ENCODE results near the gene CCNK. TPM values are rescaled to one million over a fixed set of nuclear protein-coding genes. Genes with fewer than 3 reads are reported as not detected.

Gene CCNK
- polyA plus RNA-seq, 2 of the 4 experiments (the other 2 are of a cell fraction), result 22.7 to 46.6 TPM

DNA sequence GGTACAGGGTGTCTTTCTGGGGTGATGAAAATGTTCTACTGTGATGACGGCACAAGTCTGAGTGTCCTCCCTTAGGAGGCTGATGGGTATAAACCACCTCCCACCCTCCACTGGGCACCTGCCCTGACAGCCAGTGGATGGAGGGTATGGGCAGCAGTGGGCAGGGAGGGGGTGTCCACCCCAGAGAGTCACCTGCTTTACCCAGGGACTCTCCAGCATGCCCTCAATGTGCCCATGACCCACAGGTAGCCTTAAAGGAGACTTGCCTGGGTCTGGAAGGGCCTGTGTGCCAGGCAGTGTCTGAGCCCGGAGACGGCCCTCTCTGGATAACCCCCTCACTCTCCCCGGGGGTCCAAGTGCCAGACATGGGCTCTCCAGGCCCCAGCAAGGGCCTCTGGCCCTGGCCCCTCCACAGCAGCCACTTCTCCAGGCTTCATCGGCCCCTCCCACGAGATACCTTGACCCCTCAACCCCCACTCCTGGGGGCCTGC is 38.8 kb downstream of the CCNK start:
- Histone ChIP-seq H3K4me1 (peaks cover 38% of the 10 kb centered on the region), H3K4me2 (no peak overlapping the region), H3K27ac (no peak overlapping the region), H3K9me3 (no peaks in the 10 kb centered on the region), H3K4me3 (no peak overlapping the region)
- DNase-seq (ENCODE audit: low read depth in 1 of 2, low spot score in 1 of 2) (no peak), ATAC-seq (no peak), FAIRE-seq (no peak)
- ChIA-PET CTCF (interaction anchor here (0.6 to 1.4 kb wide), 8 partner anchors 14 to 366 kb away, joined by 3 to 9 read pairs (median 4); no protein-coding TSS in a partner anchor), POLR2A (no interaction called here)
- WGBS (ENCODE audit: missing lambda C conversion rate), result 84% methylated on average over 6 of the region's 6 CpGs
- TF ChIP-seq HDAC2 (IDR thresholded peaks at IDR 0.05), result no peak
- TF ChIP-seq, protein P1, sequence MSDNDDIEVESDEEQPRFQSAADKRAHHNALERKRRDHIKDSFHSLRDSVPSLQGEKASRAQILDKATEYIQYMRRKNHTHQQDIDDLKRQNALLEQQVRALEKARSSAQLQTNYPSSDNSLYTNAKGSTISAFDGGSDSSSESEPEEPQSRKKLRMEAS (IDR thresholded peaks at IDR 0.05), result no peak
- no peak for TF ChIP-seq ESRRA (IDR thresholded peaks at IDR 0.05; ENCODE audit: borderline replicate concordance, low read length)
- TF ChIP-seq RAD21 (conservative IDR thresholded peaks at IDR 0.05 in 1 of 2, IDR thresholded peaks at IDR 0.05 in 1 of 2), result no peak
- no peak for TF ChIP-seq GATA3 (IDR thresholded peaks at IDR 0.05; ENCODE audit: borderline replicate concordance)
- no peak for TF ChIP-seq ZSCAN20 (CRISPR knock-in tag; IDR thresholded peaks at IDR 0.05)

DNA sequence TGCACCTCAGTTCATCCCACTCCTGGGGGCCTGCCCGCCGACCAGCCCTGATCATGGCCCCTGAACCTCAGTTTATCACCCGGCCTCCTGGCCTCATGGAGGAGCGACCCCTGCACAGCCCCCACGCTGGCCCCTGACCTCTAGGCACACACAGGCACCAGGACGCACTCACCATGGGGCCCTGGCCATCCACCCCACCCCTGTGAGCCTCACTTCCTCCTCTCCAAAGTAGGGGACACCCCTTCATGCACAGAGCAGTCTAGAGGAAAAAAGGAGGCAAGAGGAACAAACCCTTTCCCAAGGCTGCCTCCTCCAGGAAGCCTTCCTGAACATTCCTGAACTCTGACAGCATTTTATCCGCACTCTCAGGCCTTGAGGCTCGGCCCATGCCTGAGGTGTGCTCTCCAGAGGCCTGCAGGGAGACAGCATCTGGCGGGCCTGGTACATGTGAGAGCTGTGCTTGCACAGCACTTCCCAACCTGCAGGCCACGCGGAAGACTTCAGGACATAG is 39.4 kb downstream of the CCNK start:
- ATAC-seq (no peak), DNase-seq (ENCODE audit: low read depth in 1 of 2, low spot score in 1 of 2) (no peak), FAIRE-seq (no peak)
- Histone ChIP-seq H3K9me3 (no peaks in the 10 kb centered on the region), H3K4me1 (peaks cover 44% of the 10 kb centered on the region), H3K4me2 (no peak overlapping the region), H3K27ac (peak overlapping the region in 1 of 2 experiments; percentile 90; a peak in 1 of 6 replicates), H3K4me3 (no peak overlapping the region)
- ChIA-PET CTCF (interaction anchor here (0.8 to 8.7 kb wide), 7 partner anchors 13 to 368 kb away, joined by 3 to 105 read pairs (median 4); no protein-coding TSS in a partner anchor), POLR2A (no interaction called here)
- TF ChIP-seq ZFP36 (IDR thresholded peaks at IDR 0.05; ENCODE audit: borderline replicate concordance, partially characterized antibody) (peak; percentile 97), RCOR1 (IDR thresholded peaks at IDR 0.05; ENCODE audit: low read depth, low read length) (no peak)
- WGBS (ENCODE audit: missing lambda C conversion rate), result 94% methylated on average over 8 of the region's 11 CpGs

DNA sequence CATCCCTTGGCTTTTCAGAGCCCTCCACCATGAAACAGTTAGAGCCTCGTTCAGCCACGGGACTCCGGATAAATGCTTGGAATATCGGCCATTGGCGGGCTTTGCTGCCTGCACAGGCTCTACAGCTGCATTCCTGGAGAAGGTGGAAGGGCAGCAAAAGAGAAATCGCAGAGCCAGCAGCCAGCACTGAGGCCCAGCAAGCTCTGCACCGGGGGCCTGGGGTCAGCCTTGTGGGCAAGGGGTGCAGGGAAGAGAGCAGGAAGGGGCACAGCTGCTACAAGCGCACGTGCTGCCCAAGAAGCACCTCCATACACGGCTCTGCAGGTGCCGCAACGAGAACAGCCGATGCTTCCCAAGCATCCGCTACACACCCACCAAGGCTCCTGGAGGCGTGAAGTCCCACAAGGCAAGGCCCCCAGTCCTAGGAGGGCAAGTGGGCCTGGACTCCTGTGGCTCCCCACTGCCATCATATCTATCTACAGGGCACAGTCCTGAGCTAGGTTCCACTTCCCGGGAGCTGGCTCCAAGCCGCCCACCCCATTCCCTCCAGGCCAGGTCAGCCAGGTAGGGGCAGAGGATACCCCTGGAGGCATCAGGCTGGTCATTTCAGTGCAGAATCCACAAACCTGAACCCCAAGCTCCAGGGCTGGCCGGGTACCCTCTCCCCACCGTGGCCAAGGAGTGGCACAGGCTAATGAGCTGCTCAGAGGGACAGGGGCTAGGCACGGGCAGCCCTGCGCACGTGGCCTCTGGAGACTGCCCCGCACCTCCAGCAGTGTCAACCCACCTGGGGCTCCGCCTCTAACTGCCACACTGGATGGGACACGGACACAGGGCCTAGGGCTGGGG is 40.2 kb downstream of the CCNK start:
- Histone ChIP-seq H3K9me3 (no peaks in the 10 kb centered on the region), H3K4me1 (peaks cover 49% of the 10 kb centered on the region), H3K4me3 (no peak overlapping the region), H3K4me2 (no peak overlapping the region), H3K27ac (peak overlapping the region in 1 of 2 experiments; percentile 90; a peak in 3 of 6 replicates)
- WGBS (ENCODE audit: missing lambda C conversion rate), result 95% methylated on average over 19 of the region's 25 CpGs
- POLR2A ChIA-PET, result no interaction called here
- no peak for ATAC-seq
- no peak for FAIRE-seq
- no peak for DNase-seq (ENCODE audit: low read depth in 1 of 2, low spot score in 1 of 2)
- TF ChIP-seq CHD2 (IDR thresholded peaks at IDR 0.05; ENCODE audit: low read length, partially characterized antibody) (no peak), RCOR1 (IDR thresholded peaks at IDR 0.05; ENCODE audit: low read depth, low read length) (no peak), ZSCAN20 (CRISPR knock-in tag; IDR thresholded peaks at IDR 0.05) (no peak), MAZ (IDR thresholded peaks at IDR 0.05; ENCODE audit: borderline replicate concordance, low read depth, low read length) (no peak), ESRRA (IDR thresholded peaks at IDR 0.05; ENCODE audit: borderline replicate concordance, low read length) (no peak), RFX5 (IDR thresholded peaks at IDR 0.05) (no peak), JUN (IDR thresholded peaks at IDR 0.05) (no peak), NFE2L2 (conservative IDR thresholded peaks at IDR 0.05; ENCODE audit: low read length) (no peak)
- TF ChIP-seq, protein P2, sequence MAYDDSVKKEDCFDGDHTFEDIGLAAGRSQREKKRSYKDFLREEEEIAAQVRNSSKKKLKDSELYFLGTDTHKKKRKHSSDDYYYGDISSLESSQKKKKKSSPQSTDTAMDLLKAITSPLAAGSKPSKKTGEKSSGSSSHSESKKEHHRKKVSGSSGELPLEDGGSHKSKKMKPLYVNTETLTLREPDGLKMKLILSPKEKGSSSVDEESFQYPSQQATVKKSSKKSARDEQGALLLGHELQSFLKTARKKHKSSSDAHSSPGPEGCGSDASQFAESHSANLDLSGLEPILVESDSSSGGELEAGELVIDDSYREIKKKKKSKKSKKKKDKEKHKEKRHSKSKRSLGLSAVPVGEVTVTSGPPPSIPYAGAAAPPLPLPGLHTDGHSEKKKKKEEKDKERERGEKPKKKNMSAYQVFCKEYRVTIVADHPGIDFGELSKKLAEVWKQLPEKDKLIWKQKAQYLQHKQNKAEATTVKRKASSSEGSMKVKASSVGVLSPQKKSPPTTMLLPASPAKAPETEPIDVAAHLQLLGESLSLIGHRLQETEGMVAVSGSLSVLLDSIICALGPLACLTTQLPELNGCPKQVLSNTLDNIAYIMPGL (CRISPR knock-in tag; IDR thresholded peaks at IDR 0.05; ENCODE audit: borderline replicate concordance), result no peak
- CTCF ChIA-PET, result interaction anchor here (0.8 to 8.7 kb wide), 13 partner anchors 9 to 368 kb away, joined by 3 to 105 read pairs (median 4); no protein-coding TSS in a partner anchor

DNA sequence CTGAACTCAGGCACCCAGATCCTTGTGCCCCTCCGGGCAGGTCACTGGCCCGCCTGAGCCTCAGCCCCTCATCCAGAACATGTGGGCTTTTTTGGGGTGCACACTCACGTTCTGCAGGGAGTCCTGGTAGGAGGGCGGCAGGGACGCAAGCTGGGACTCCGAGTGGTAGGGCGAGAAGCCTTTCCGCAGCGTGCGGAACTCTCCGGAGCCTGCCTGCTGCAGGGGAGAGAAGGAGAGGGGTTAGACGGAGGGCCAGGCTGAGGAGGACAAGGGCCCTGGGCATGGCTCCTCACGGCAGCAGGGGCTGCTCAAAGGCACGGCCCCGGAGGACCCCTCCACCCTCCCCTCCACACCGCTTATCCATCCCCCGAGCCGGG is 40.8 kb downstream of the CCNK start:
- ChIA-PET CTCF (interaction anchor here (0.8 to 8.7 kb wide), 9 partner anchors 9 to 364 kb away, joined by 3 to 105 read pairs (median 4); no protein-coding TSS in a partner anchor), POLR2A (no interaction called here)
- H3K27ac ChIP-seq, result peak overlapping the region; percentile 77 to 90
- TF ChIP-seq, protein P3, sequence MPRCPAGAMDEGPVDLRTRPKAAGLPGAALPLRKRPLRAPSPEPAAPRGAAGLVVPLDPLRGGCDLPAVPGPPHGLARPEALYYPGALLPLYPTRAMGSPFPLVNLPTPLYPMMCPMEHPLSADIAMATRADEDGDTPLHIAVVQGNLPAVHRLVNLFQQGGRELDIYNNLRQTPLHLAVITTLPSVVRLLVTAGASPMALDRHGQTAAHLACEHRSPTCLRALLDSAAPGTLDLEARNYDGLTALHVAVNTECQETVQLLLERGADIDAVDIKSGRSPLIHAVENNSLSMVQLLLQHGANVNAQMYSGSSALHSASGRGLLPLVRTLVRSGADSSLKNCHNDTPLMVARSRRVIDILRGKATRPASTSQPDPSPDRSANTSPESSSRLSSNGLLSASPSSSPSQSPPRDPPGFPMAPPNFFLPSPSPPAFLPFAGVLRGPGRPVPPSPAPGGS (IDR thresholded peaks at IDR 0.05), result no peak
- TF ChIP-seq CBX2 (IDR thresholded peaks at IDR 0.05; ENCODE audit: borderline replicate concordance, low read depth) (no peak), TFCP2L1 (CRISPR knock-in tag; IDR thresholded peaks at IDR 0.05) (no peak), PHF8 (IDR thresholded peaks at IDR 0.05; ENCODE audit: borderline replicate concordance, low read depth) (no peak), SMC3 (IDR thresholded peaks at IDR 0.05) (no peak), EP300 (IDR thresholded peaks at IDR 0.05) (no peak), CEBPB (IDR thresholded peaks at IDR 0.05) (no peak), ZFP36 (IDR thresholded peaks at IDR 0.05; ENCODE audit: borderline replicate concordance, partially characterized antibody) (no peak), ESRRA (IDR thresholded peaks at IDR 0.05; ENCODE audit: borderline replicate concordance, low read length) (no peak), ZSCAN20 (CRISPR knock-in tag; IDR thresholded peaks at IDR 0.05) (no peak), HOXA7 (CRISPR knock-in tag; IDR thresholded peaks at IDR 0.05) (no peak), KDM5A (IDR thresholded peaks at IDR 0.05) (no peak), EHF (CRISPR knock-in tag; IDR thresholded peaks at IDR 0.05) (no peak)
- TF ChIP-seq, protein P4, sequence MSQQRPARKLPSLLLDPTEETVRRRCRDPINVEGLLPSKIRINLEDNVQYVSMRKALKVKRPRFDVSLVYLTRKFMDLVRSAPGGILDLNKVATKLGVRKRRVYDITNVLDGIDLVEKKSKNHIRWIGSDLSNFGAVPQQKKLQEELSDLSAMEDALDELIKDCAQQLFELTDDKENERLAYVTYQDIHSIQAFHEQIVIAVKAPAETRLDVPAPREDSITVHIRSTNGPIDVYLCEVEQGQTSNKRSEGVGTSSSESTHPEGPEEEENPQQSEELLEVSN (IDR thresholded peaks at IDR 0.05; ENCODE audit: borderline replicate concordance, low read depth), result no peak

More for the DNA sequence above, 40.8 kb downstream of the CCNK start:
- FAIRE-seq, result no peak
- no peak for ATAC-seq
- H3K4me3 ChIP-seq, result no peak overlapping the region
- H3K4me1 ChIP-seq, result peaks cover 49% of the 10 kb centered on the region
- H3K9me3 ChIP-seq, result no peaks in the 10 kb centered on the region
- H3K4me2 ChIP-seq, result peak overlapping the region; percentile 84
- DNase-seq (ENCODE audit: low read depth in 1 of 2, low spot score in 1 of 2), result no peak
- WGBS (ENCODE audit: missing lambda C conversion rate), result 88% methylated on average over 18 of the region's 18 CpGs
